ENCODE measurements around the gene TGM4. TPM values are rescaled to one million over a fixed set of nuclear protein-coding genes. Genes with fewer than 3 reads are reported as not detected.

TGM4 gene
- total RNA-seq, 2 experiments from 2014 or later, result not detected

GRCh38 chr3:44885618-44886017, 11.2 kb downstream of the TGM4 start:
- no peak for DNase-seq
- H3K36me3 Mint-ChIP-seq (ENCODE audit: low read depth), result no peaks in the 10 kb centered on the region
- POLR2A ChIA-PET, result no interaction called here
- ATAC-seq, result no peak
- no peaks in the 10 kb centered on the region for H3K9me3 Mint-ChIP-seq (ENCODE audit: insufficient read depth)
- peaks cover 6% of the 10 kb centered on the region for H3K27me3 Mint-ChIP-seq (ENCODE audit: low read depth)
- no peak overlapping the region for H3K27ac Mint-ChIP-seq
- H3K4me1 Mint-ChIP-seq (ENCODE audit: low read depth), result no peaks in the 10 kb centered on the region
- CTCF ChIA-PET, result interaction anchor here (1.1 kb wide), 1 partner anchor 29 kb away, joined by 5 read pairs; no protein-coding TSS in a partner anchor
- H3K4me3 Mint-ChIP-seq, result no peak overlapping the region

- no peak for DNase-seq
- no peak for ATAC-seq
- Mint-ChIP-seq H3K9me3 (ENCODE audit: insufficient read depth) (no peaks in the 10 kb centered on the region), H3K4me1 (ENCODE audit: low read depth) (no peaks in the 10 kb centered on the region), H3K27ac (no peak overlapping the region), H3K36me3 (ENCODE audit: low read depth) (no peaks in the 10 kb centered on the region), H3K4me3 (no peak overlapping the region), H3K27me3 (ENCODE audit: low read depth) (peaks cover 4% of the 10 kb centered on the region)
- POLR2A ChIA-PET, result no interaction called here
- CTCF ChIA-PET, result no interaction called here
Observed at GRCh38 chr3:44886561-44886960, 12.2 kb downstream of the TGM4 start.

- no peaks in the 10 kb centered on the region for H3K9me3 Mint-ChIP-seq (ENCODE audit: insufficient read depth)
- POLR2A ChIA-PET, result no interaction called here
- CTCF ChIA-PET, result no interaction called here
- H3K27me3 Mint-ChIP-seq (ENCODE audit: low read depth), result peaks cover 4% of the 10 kb centered on the region
- H3K27ac Mint-ChIP-seq, result no peak overlapping the region
- DNase-seq, result no peak
- no peaks in the 10 kb centered on the region for H3K4me1 Mint-ChIP-seq (ENCODE audit: low read depth)
- H3K36me3 Mint-ChIP-seq (ENCODE audit: low read depth), result no peaks in the 10 kb centered on the region
- H3K4me3 Mint-ChIP-seq, result no peak overlapping the region
- no peak for ATAC-seq
Observed at GRCh38 chr3:44887101-44887500, 12.7 kb downstream of the TGM4 start.

DNA sequence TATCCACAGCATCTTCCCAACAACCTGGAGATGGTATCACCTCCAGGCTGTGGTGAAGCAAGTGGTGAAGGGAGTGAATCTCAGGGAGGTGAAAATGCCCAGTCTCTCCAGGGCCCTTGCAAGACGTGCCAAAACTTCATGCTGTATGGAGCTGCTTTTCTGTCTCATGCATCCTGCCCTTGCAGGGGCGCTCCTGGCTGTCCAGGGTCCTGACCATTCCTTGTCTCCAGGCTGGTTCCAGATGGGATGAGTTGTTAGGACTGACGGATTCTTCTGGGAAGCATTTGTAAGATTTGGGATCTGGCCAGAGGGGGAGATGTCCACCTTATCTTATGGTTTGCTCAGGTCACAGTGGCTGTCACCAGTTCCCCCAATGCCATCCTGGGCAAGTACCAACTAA, 15.8 kb downstream of the TGM4 start:
- Mint-ChIP-seq H3K4me1 (ENCODE audit: low read depth) (no peaks in the 10 kb centered on the region), H3K27ac (no peak overlapping the region), H3K36me3 (ENCODE audit: low read depth) (no peaks in the 10 kb centered on the region), H3K9me3 (ENCODE audit: insufficient read depth) (no peaks in the 10 kb centered on the region), H3K4me3 (no peak overlapping the region), H3K27me3 (ENCODE audit: low read depth) (no peaks in the 10 kb centered on the region)
- ChIA-PET POLR2A (no interaction called here), CTCF (interaction anchor here (1.3 kb wide), 1 partner anchor 24 kb away, joined by 5 read pairs; no protein-coding TSS in a partner anchor)
- no peak for ATAC-seq
- DNase-seq, result no peak

DNA sequence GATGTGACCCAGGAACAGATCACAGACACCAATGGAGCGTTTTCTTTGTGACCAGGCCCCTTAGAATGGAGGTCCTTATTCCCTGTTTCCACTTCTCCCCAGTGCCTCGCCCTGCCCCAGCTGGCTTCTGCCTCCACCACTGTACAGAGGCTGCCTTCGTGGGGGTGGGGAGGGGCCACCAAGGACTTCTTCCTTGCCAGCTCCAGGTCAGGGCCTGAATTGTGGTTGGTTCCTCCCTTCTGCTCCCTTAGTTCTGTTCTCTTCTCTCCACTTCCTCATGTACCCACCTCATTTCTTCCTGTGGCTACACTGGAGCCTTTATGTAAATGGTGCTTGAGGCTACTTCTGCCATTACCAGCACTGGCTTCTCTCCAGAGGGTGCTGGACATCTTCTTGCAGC, 16.4 kb downstream of the TGM4 start:
- POLR2A ChIA-PET, result no interaction called here
- no peak overlapping the region for H3K4me3 Mint-ChIP-seq
- no peaks in the 10 kb centered on the region for H3K36me3 Mint-ChIP-seq (ENCODE audit: low read depth)
- CTCF ChIA-PET, result interaction anchor here (1.3 kb wide), 1 partner anchor 23 kb away, joined by 5 read pairs; no protein-coding TSS in a partner anchor
- ATAC-seq (no peak), DNase-seq (no peak)
- H3K9me3 Mint-ChIP-seq (ENCODE audit: insufficient read depth), result no peaks in the 10 kb centered on the region
- no peaks in the 10 kb centered on the region for H3K27me3 Mint-ChIP-seq (ENCODE audit: low read depth)
- H3K27ac Mint-ChIP-seq, result no peak overlapping the region
- H3K4me1 Mint-ChIP-seq (ENCODE audit: low read depth), result no peaks in the 10 kb centered on the region

GRCh38 chr3:44892689-44893088, 18.3 kb downstream of the TGM4 start:
- no peak overlapping the region for H3K4me3 Mint-ChIP-seq
- H3K4me1 Mint-ChIP-seq (ENCODE audit: low read depth), result no peaks in the 10 kb centered on the region
- H3K36me3 Mint-ChIP-seq (ENCODE audit: low read depth), result no peaks in the 10 kb centered on the region
- POLR2A ChIA-PET, result no interaction called here
- H3K9me3 Mint-ChIP-seq (ENCODE audit: insufficient read depth), result no peaks in the 10 kb centered on the region
- no peaks in the 10 kb centered on the region for H3K27me3 Mint-ChIP-seq (ENCODE audit: low read depth)
- DNase-seq (no peak), ATAC-seq (no peak)
- no peak overlapping the region for H3K27ac Mint-ChIP-seq
- CTCF ChIA-PET, result no interaction called here

- CTCF ChIA-PET, result no interaction called here
- Mint-ChIP-seq H3K27ac (no peak overlapping the region), H3K4me3 (no peak overlapping the region), H3K36me3 (ENCODE audit: low read depth) (no peaks in the 10 kb centered on the region), H3K27me3 (ENCODE audit: low read depth) (no peaks in the 10 kb centered on the region), H3K9me3 (ENCODE audit: insufficient read depth) (no peaks in the 10 kb centered on the region), H3K4me1 (ENCODE audit: low read depth) (no peaks in the 10 kb centered on the region)
- ATAC-seq (no peak), DNase-seq (no peak)
- POLR2A ChIA-PET, result no interaction called here
Observed at GRCh38 chr3:44893097-44893496, 18.7 kb downstream of the TGM4 start.

GRCh38 chr3:44894485-44894884, 20.1 kb downstream of the TGM4 start:
- no peaks in the 10 kb centered on the region for H3K4me1 Mint-ChIP-seq (ENCODE audit: low read depth)
- H3K36me3 Mint-ChIP-seq (ENCODE audit: low read depth), result no peaks in the 10 kb centered on the region
- ATAC-seq, result no peak
- H3K27me3 Mint-ChIP-seq (ENCODE audit: low read depth), result peaks cover under 1% of the 10 kb centered on the region
- CTCF ChIA-PET, result no interaction called here
- no peak overlapping the region for H3K4me3 Mint-ChIP-seq
- no peak for DNase-seq
- H3K27ac Mint-ChIP-seq, result no peak overlapping the region
- H3K9me3 Mint-ChIP-seq (ENCODE audit: insufficient read depth), result no peaks in the 10 kb centered on the region
- POLR2A ChIA-PET, result no interaction called here

DNA sequence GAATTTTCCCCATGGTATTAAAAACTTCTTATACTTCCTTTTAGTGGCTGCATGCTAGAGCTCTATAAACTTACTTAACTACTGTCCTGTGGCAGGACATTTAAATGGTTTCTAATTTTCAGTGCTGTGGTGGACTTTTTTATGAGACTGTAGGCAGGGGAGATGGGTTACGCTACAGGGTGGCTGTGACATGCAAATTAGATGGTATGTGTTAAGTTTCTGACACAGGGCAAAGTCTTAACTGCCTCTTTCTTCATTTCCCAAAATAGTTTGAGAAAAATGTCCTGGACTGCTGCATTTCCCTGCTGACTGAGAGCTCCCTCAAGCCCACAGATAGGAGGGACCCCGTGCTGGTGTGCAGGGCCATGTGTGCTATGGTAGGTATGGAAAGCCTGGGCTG, 22.0 kb downstream of the TGM4 start:
- no peak overlapping the region for H3K27ac Mint-ChIP-seq
- H3K36me3 Mint-ChIP-seq (ENCODE audit: low read depth), result no peaks in the 10 kb centered on the region
- no peaks in the 10 kb centered on the region for H3K4me1 Mint-ChIP-seq (ENCODE audit: low read depth)
- no peak for ATAC-seq
- H3K4me3 Mint-ChIP-seq, result no peak overlapping the region
- CTCF ChIA-PET, result no interaction called here
- DNase-seq, result no peak
- POLR2A ChIA-PET, result no interaction called here
- H3K27me3 Mint-ChIP-seq (ENCODE audit: low read depth), result peaks cover 2% of the 10 kb centered on the region
- no peaks in the 10 kb centered on the region for H3K9me3 Mint-ChIP-seq (ENCODE audit: insufficient read depth)

GRCh38 chr3:44899683-44900367, 25.4 kb downstream of the TGM4 start:
- Mint-ChIP-seq H3K4me1 (ENCODE audit: low read depth) (no peaks in the 10 kb centered on the region), H3K27me3 (ENCODE audit: low read depth) (peaks cover 5% of the 10 kb centered on the region), H3K27ac (no peak overlapping the region), H3K36me3 (ENCODE audit: low read depth) (no peaks in the 10 kb centered on the region), H3K4me3 (no peak overlapping the region), H3K9me3 (ENCODE audit: insufficient read depth) (no peaks in the 10 kb centered on the region)
- DNase-seq, result no peak
- no peak for ATAC-seq
- POLR2A ChIA-PET, result no interaction called here
- CTCF ChIA-PET, result no interaction called here

GRCh38 chr3:44902628-44903027, 28.2 kb downstream of the TGM4 start:
- Mint-ChIP-seq H3K27ac (no peak overlapping the region), H3K36me3 (ENCODE audit: low read depth) (no peaks in the 10 kb centered on the region), H3K27me3 (ENCODE audit: low read depth) (peaks cover 9% of the 10 kb centered on the region), H3K9me3 (ENCODE audit: insufficient read depth) (no peaks in the 10 kb centered on the region), H3K4me3 (no peak overlapping the region), H3K4me1 (ENCODE audit: low read depth) (no peaks in the 10 kb centered on the region)
- ChIA-PET CTCF (interaction anchor here (0.8 kb wide), 2 partner anchors 25 to 370 kb away, joined by 3 read pairs; no protein-coding TSS in a partner anchor), POLR2A (no interaction called here)
- DNase-seq (no peak), ATAC-seq (no peak)

GRCh38 chr3:44903314-44903713, 28.9 kb downstream of the TGM4 start:
- Mint-ChIP-seq H3K27me3 (ENCODE audit: low read depth) (peaks cover 16% of the 10 kb centered on the region), H3K4me3 (no peak overlapping the region), H3K36me3 (ENCODE audit: low read depth) (no peaks in the 10 kb centered on the region), H3K9me3 (ENCODE audit: insufficient read depth) (no peaks in the 10 kb centered on the region), H3K4me1 (ENCODE audit: low read depth) (no peaks in the 10 kb centered on the region), H3K27ac (no peak overlapping the region)
- ATAC-seq (no peak), DNase-seq (no peak)
- ChIA-PET POLR2A (no interaction called here), CTCF (no interaction called here)

DNA sequence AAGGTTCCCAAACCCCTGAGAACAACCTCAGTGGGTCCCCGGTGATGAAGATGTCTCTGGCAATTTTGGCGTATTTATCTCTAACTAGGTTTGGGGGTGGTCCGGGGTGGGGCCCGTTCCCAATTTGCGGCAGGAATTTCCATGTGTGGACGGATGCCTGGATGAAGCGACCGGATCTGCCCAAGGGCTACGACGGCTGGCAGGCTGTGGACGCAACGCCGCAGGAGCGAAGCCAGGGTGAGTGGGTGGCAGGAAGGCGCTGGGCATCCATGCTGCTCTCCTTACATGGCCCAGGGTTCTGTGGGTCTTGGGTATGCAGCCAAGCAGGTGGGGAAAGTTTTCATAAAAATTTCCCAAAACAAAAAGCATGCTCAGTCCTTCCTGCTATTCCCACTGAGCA, 29.3 kb downstream of the TGM4 start:
- Mint-ChIP-seq H3K27me3 (ENCODE audit: low read depth) (peaks cover 16% of the 10 kb centered on the region), H3K27ac (no peak overlapping the region), H3K4me1 (ENCODE audit: low read depth) (no peaks in the 10 kb centered on the region), H3K36me3 (ENCODE audit: low read depth) (no peaks in the 10 kb centered on the region), H3K4me3 (no peak overlapping the region), H3K9me3 (ENCODE audit: insufficient read depth) (no peaks in the 10 kb centered on the region)
- DNase-seq, result no peak
- ChIA-PET CTCF (interaction anchor here (1.1 kb wide), 1 partner anchor 11 kb away, joined by 4 read pairs; no protein-coding TSS in a partner anchor), POLR2A (no interaction called here)
- no peak for ATAC-seq

Data from activated CD8-positive, alpha-beta T cell treated with anti-CD3 and anti-CD28 coated beads, Interleukin-2, amount 10 ng/mL, durations not matched to agents 7 days and 5 days (primary cell).